HepG2 (cell line): ENCODE results near the gene BIRC6. TPM values are rescaled to one million over a fixed set of nuclear protein-coding genes. Genes with fewer than 3 reads are reported as not detected.

Source experiments
- ATAC-seq: fragments of 200-7000 bp; cut with Tn5 transposase; 3 replicates; pipeline ENCODE4 v1.9.1; 2020; ENCODE audit warnings: mild to moderate bottlenecking, moderate library complexity
- BruUV-seq: library from RNA; stranded (reverse); fragments of 400-500 nt; replicated peaks from 2 replicates; lab custom pipeline; 2021; lab: Mats Ljungman, UMichigan
- CTCF ChIA-PET: fragments of 300-600 bp; formaldehyde crosslinking; extraction: SDS; loops from one replicate; lab custom pipeline; 2021; ENCODE audit warnings: low total read pairs, inconsistent platforms, low intra/inter-chr PET ratio; lab: Yijun Ruan, JAX
- POLR2A ChIA-PET: fragments of 350-600 bp; sonication (Branson Sonifier 250); formaldehyde crosslinking; loops from one replicate; lab custom pipeline; 2020; ENCODE audit warnings: antibody characterized with exemption, inconsistent platforms; lab: Yijun Ruan, JAX
- DNase-seq: peaks from one replicate; pipeline ENCODE4 v3.0.0-alpha.2; 2015; ENCODE audit warnings: low spot score
- FAIRE-seq: peaks from 3 replicates; lab custom pipeline; 2011; peaks lifted over from hg19 to GRCh38; lab: Jason Lieb, UNC
- H2AFZ ChIP-seq: one replicate; pipeline ENCODE4 v1.6.1; 2011; ENCODE audit warnings: low read length, inconsistent platforms
- H3K27ac ChIP-seq: fragments of 300-600 bp; 3 replicates; pipeline ENCODE4 v1.8.0; 2011; ENCODE audit warnings: mixed run types, mild to moderate bottlenecking, mixed read lengths, low read length, inconsistent platforms; ENCODE audit not compliant: insufficient read depth; ENCODE audit errors: extremely low read length
- H3K27me3 ChIP-seq, 2 experiments: fragments of 200-600 bp in 1 of 2; 2 replicates in 1 of 2; 3 replicates in 1 of 2; pipeline versions ENCODE4 v1.6.0 to v1.8.0; 2011; ENCODE audit warnings: low read length in 2 of 2, mild to moderate bottlenecking in 2 of 2, moderate library complexity in 2 of 2, inconsistent platforms in 1 of 2; ENCODE audit not compliant: insufficient read depth in 2 of 2, control insufficient read depth in 1 of 2
- H3K36me3 ChIP-seq, 2 experiments: fragments of 200-600 bp in 1 of 2; replicated peaks in 1 of 2; 2 replicates in 1 of 2; 3 replicates in 1 of 2; pipeline versions ENCODE4 v1.5.1 to v1.8.0; 2011; ENCODE audit warnings: low read length in 2 of 2, inconsistent platforms in 1 of 2; ENCODE audit not compliant: insufficient read depth in 2 of 2, control insufficient read depth in 1 of 2
- H3K4me1 ChIP-seq: 2 replicates; pipeline ENCODE4 v1.5.1; 2012; ENCODE audit warnings: low read length, inconsistent platforms; ENCODE audit not compliant: insufficient read depth
- H3K4me2 ChIP-seq: 2 replicates; pipeline ENCODE4 v1.6.0; 2011; ENCODE audit warnings: low read depth, low read length, inconsistent platforms
- H3K4me3 ChIP-seq, 3 experiments: fragments of 200-600 bp in 1 of 3; sonication (generic), shearing (Covaris generic) in 1 of 3; replicated peaks in 1 of 3; 2 replicates each; pipeline ENCODE4 v1.5.1; 2011 to 2016; ENCODE audit warnings: low read length in 3 of 3, inconsistent platforms in 2 of 3, low read depth in 2 of 3, mild to moderate bottlenecking in 2 of 3, control low read depth in 1 of 3, mixed read lengths in 1 of 3; ENCODE audit not compliant: insufficient read depth in 1 of 3
- H3K79me2 ChIP-seq: one replicate; pipeline ENCODE4 v1.6.1; 2011; ENCODE audit warnings: low read length, inconsistent platforms; ENCODE audit not compliant: insufficient read depth
- H3K9ac ChIP-seq: 2 replicates; pipeline ENCODE4 v1.6.0; 2011; ENCODE audit warnings: mild to moderate bottlenecking, low read depth, low read length, inconsistent platforms; ENCODE audit not compliant: insufficient read depth
- H3K9me3 ChIP-seq: 2 replicates; pipeline ENCODE4 v1.5.1; 2012; ENCODE audit warnings: mild to moderate bottlenecking, low read length
- H4K20me1 ChIP-seq: 2 replicates; pipeline ENCODE4 v1.6.0; 2011; ENCODE audit warnings: inconsistent platforms, mild to moderate bottlenecking, low read length, moderate library complexity; ENCODE audit not compliant: insufficient read depth
- CTCF ChIP-seq: sonication (generic); formaldehyde crosslinking; IDR thresholded peaks from 2 replicates; pipeline ENCODE4 v1.5.0; 2020; ENCODE audit warnings: mild to moderate bottlenecking, missing genetic modification reagents, moderate library complexity
- HMGA1 ChIP-seq: sonication (generic); formaldehyde crosslinking; conservative IDR thresholded peaks from 2 replicates; pipeline ENCODE4 v1.4.0; 2020; ENCODE audit warnings: missing genetic modification reagents
- IKZF5 ChIP-seq: IDR thresholded peaks from 2 replicates; pipeline ENCODE4 v1.6.1; 2018; ENCODE audit warnings: missing genetic modification reagents, mild to moderate bottlenecking, missing compliant biosample characterization
- KDM5A ChIP-seq: fragments of 200-600 bp; sonication (generic); IDR thresholded peaks from 2 replicates; pipeline ENCODE4 v1.7.0; 2018; ENCODE audit warnings: antibody characterized with exemption, mild to moderate bottlenecking, low read length, borderline replicate concordance
- SIN3B ChIP-seq: fragments of 150-350 bp; IDR thresholded peaks from 2 replicates; pipeline ENCODE4 v1.6.1; 2014; ENCODE audit warnings: low read length
- SNAPC2 ChIP-seq: sonication (generic); formaldehyde crosslinking; IDR thresholded peaks from 2 replicates; pipeline ENCODE4 v1.8.1; 2022; ENCODE audit warnings: mild to moderate bottlenecking, missing genetic modification reagents
- STAG1 ChIP-seq: sonication (generic); formaldehyde crosslinking; IDR thresholded peaks from 2 replicates; pipeline ENCODE4 v1.4.0; 2020; ENCODE audit warnings: missing genetic modification reagents
- ZFAT ChIP-seq: sonication (generic); formaldehyde crosslinking; conservative IDR thresholded peaks from 2 replicates; pipeline ENCODE4 v1.8.1; 2023; ENCODE audit warnings: missing genetic modification reagents, inconsistent platforms
- WGBS: methylation state at CpG from one replicate; pipeline ENCODE4 v1.1.6; 2017; ENCODE audit warnings: low lambda C conversion rate; 5-methylcytosine and 5-hydroxymethylcytosine counted together
- in situ Hi-C: cut with HindIII; loops from 2 replicates; pipeline ENCODE4 v1.10.0; 2017; ENCODE audit warnings: low pct_unique_long_range_greater_than_20kb; ENCODE audit not compliant: extremely low pct_ligation_motif_present
- intact Hi-C: fragments of 100-400 bp; cut with micrococcal nuclease; formaldehyde crosslinking; loops from one replicate; pipeline ENCODE4 v1.10.0; 2022; ENCODE audit not compliant: unreplicated experiment
- polyA plus RNA-seq, 8 experiments: library from polyadenylated mRNA; depleted of rRNA in 3 of 8; stranded (reverse) in 7 of 8; unstranded in 1 of 8; fragments of >200 nt; fragmentation: Illumina TruSeq in 4 of 8; extraction: Trizol in 4 of 8; gene quantifications; 2 replicates each; pipeline versions ENCODE4 v1.2.1 to v1.2.3, GENCODE V29; 2011 to 2016; ENCODE audit warnings: low read depth in 4 of 8, missing spikeins in 1 of 8, mixed read lengths in 1 of 8; ENCODE audit not compliant: insufficient read depth in 1 of 8
- total RNA-seq, 5 experiments: library from RNA; depleted of rRNA; stranded (reverse); fragments of >200 nt; fragmentation: Illumina TruSeq; extraction: Trizol; gene quantifications; 2 replicates each; pipeline ENCODE4 v1.2.3, GENCODE V29; 2016; ENCODE audit warnings: low read depth in 1 of 5

BIRC6 gene
- total and polyA plus RNA-seq, 2 of the 13 experiments (the other 11 are each of a cell fraction or from before 2014, with no cell fraction given), result 65.6 to 120 TPM

- H3K4me3 ChIP-seq, result no peak overlapping the region
- no peaks in the 10 kb centered on the region for H3K9me3 ChIP-seq
- peak; percentile 12 for FAIRE-seq
- H3K27ac ChIP-seq, result no peak overlapping the region
- H4K20me1 ChIP-seq, result no peaks in the 10 kb centered on the region
- no peak overlapping the region for H2AFZ ChIP-seq
- BruUV-seq, result no TSS peak
- 91% methylated on average over 2 of the region's 2 CpGs for WGBS
- no peak overlapping the region for H3K9ac ChIP-seq
- TF ChIP-seq HMGA1 (CRISPR knock-in tag), result 0 out of 2 replicates have a peak, but pooled peaks have one; percentile 42
- TF ChIP-seq STAG1 (CRISPR knock-in tag), result peak; percentile 76
- TF ChIP-seq CTCF (CRISPR knock-in tag), result peak; percentile 66
- TF ChIP-seq SIN3B, result peak; percentile 29; the same call in 1 of the 2 replicates
- no peak for TF ChIP-seq SNAPC2 (CRISPR knock-in tag)
- TF ChIP-seq, all 625 proteins: peak for 4
- no peak overlapping the region for H3K4me2 ChIP-seq
- H3K4me1 ChIP-seq, result no peaks in the 10 kb centered on the region
- ChIA-PET CTCF (interaction anchor here (0.6 kb wide), 1 partner anchor 46 kb away, joined by 3 read pairs; no protein-coding TSS in a partner anchor), POLR2A (no interaction called here)
- H3K36me3 ChIP-seq, result peaks cover 3 to 35% of the 10 kb centered on the region in 2 experiments
- no peaks in the 10 kb centered on the region for H3K79me2 ChIP-seq
- ATAC-seq (peak; percentile 95), DNase-seq (peak; percentile 43)
- intact Hi-C loops, result loop anchor here (5.0 kb wide), 1 partner anchor 393 kb away; the partner anchor contains the start of gene LTBP1
- in situ Hi-C loops, result loop anchor here (10.0 kb wide), 2 partner anchors 391 to 821 kb away; partner anchors contain the start of gene LTBP1
- H3K27me3 ChIP-seq, result no peaks in the 10 kb centered on the region
Observed at GRCh38 chr2:32553829-32554432, 197.1 kb downstream of the BIRC6 start.

GRCh38 chr2:32558492-32558891 lies 201.7 kb downstream of the BIRC6 start:
- TSS peak; percentile 6 for BruUV-seq
- Histone ChIP-seq H3K4me2 (no peak overlapping the region), H3K4me1 (no peaks in the 10 kb centered on the region), H4K20me1 (no peaks in the 10 kb centered on the region), H3K9me3 (no peaks in the 10 kb centered on the region), H3K36me3 (peaks cover 4 to 35% of the 10 kb centered on the region in 2 experiments), H3K79me2 (no peaks in the 10 kb centered on the region), H3K27ac (no peak overlapping the region), H2AFZ (no peak overlapping the region), H3K9ac (no peak overlapping the region), H3K4me3 (no peak overlapping the region), H3K27me3 (no peaks in the 10 kb centered on the region)
- CTCF ChIA-PET, result no interaction called here
- intact Hi-C loops, result no loop called here
- ATAC-seq, result no peak
- no peak for FAIRE-seq
- in situ Hi-C loops, result loop anchor here (10.0 kb wide), 2 partner anchors 386 to 816 kb away; partner anchors contain the start of gene LTBP1
- WGBS, result 97% methylated on average over 2 of the region's 2 CpGs
- POLR2A ChIA-PET, result no interaction called here
- DNase-seq, result no peak
- TF ChIP-seq ZFAT (CRISPR knock-in tag), result no peak
- no peak for TF ChIP-seq IKZF5 (CRISPR knock-in tag)
- 0 out of 2 replicates have a peak, but pooled peaks have one; percentile 26 for TF ChIP-seq KDM5A
